ENCODE measurements around the gene ASRGL1.

DNA sequence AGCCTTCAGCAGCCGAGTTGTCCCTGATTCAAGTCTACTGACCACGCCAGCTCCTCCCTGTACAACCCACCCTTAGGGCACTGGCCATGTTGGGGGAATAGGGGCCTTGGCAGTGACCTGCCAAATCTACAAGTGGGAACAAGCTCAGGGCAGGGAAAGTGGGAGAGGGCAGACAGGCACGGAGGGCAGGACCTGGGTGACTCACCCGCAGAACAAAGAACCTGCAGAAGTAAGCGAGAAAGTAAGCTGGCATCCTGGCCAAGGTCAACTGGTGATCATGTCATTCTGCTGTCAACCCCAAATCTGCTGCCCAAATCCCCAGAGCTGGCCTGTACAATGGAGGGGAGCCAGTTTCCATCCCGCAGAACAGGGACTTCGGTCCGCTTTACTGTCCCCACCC lies 73.7 kb downstream of the ASRGL1 start:
- TF ChIP-seq FOXM1 (IDR thresholded peaks at IDR 0.05; ENCODE audit: borderline replicate concordance), result no peak
- no peak for TF ChIP-seq SP1 (IDR thresholded peaks at IDR 0.05)
- TF ChIP-seq SUZ12 (IDR thresholded peaks at IDR 0.05), result no peak
- no peak for TF ChIP-seq FOXK2 (IDR thresholded peaks at IDR 0.05)
- no peak for TF ChIP-seq ARNT (IDR thresholded peaks at IDR 0.05)
- TF ChIP-seq ZNF384 (IDR thresholded peaks at IDR 0.05), result no peak
- TF ChIP-seq BHLHE40 (IDR thresholded peaks at IDR 0.05; ENCODE audit: borderline replicate concordance), result no peak
- TF ChIP-seq, protein P1, sequence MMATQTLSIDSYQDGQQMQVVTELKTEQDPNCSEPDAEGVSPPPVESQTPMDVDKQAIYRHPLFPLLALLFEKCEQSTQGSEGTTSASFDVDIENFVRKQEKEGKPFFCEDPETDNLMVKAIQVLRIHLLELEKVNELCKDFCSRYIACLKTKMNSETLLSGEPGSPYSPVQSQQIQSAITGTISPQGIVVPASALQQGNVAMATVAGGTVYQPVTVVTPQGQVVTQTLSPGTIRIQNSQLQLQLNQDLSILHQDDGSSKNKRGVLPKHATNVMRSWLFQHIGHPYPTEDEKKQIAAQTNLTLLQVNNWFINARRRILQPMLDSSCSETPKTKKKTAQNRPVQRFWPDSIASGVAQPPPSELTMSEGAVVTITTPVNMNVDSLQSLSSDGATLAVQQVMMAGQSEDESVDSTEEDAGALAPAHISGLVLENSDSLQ (IDR thresholded peaks at IDR 0.05), result no peak
- no peak for TF ChIP-seq ELF4 (IDR thresholded peaks at IDR 0.05)
- no peak for TF ChIP-seq HDGF (IDR thresholded peaks at IDR 0.05; ENCODE audit: borderline replicate concordance)
- no peak for TF ChIP-seq FOXA1 (IDR thresholded peaks at IDR 0.05)
- TF ChIP-seq L3MBTL2 (conservative IDR thresholded peaks at IDR 0.05), result no peak
